Type B pancreatic cell (in vitro differentiated cells): ENCODE results near the gene TRIM39. TPM values are rescaled to one million over a fixed set of nuclear protein-coding genes. Genes with fewer than 3 reads are reported as not detected.

ENCODE experiments used
- DNase-seq: peaks from one replicate; pipeline ENCODE4 v3.0.0; 2021; ENCODE audit warnings: mixed read lengths; ENCODE audit not compliant: unreplicated experiment; ENCODE audit errors: extremely low spot score
- H3K27ac Mint-ChIP-seq: 2 replicates; pipeline ENCODE4 v1.8.0; 2021; ENCODE audit warnings: mild to moderate bottlenecking, mixed read lengths
- H3K27me3 Mint-ChIP-seq: 2 replicates; pipeline ENCODE4 v1.8.0; 2021; ENCODE audit warnings: mixed read lengths
- H3K36me3 Mint-ChIP-seq: 2 replicates; pipeline ENCODE4 v1.8.0; 2021; ENCODE audit warnings: mixed read lengths
- H3K4me1 Mint-ChIP-seq: one replicate; pipeline ENCODE4 v1.8.0; 2021; ENCODE audit warnings: mixed read lengths; ENCODE audit not compliant: unreplicated experiment
- H3K4me3 Mint-ChIP-seq: 2 replicates; pipeline ENCODE4 v1.8.0; 2021; ENCODE audit warnings: mild to moderate bottlenecking, mixed read lengths
- H3K9me3 Mint-ChIP-seq: 2 replicates; pipeline ENCODE4 v1.8.0; 2021; ENCODE audit warnings: mixed read lengths
- total RNA-seq: library from RNA; stranded (reverse); gene quantifications from 2 replicates; pipeline ENCODE4 v1.2.1, GENCODE V29; 2021; ENCODE audit warnings: low replicate concordance
- TF ChIP-seq, protein P1 (sequence below): fragments of 200-600 bp; sonication (generic); conservative IDR thresholded peaks from 2 replicates; pipeline ENCODE4 v1.5.0; 2021; ENCODE audit warnings: antibody characterized with exemption, mild to moderate bottlenecking

The TRIM39 gene
- total RNA-seq, 1 donor from 2014 or later, result 13.7 TPM

DNA sequence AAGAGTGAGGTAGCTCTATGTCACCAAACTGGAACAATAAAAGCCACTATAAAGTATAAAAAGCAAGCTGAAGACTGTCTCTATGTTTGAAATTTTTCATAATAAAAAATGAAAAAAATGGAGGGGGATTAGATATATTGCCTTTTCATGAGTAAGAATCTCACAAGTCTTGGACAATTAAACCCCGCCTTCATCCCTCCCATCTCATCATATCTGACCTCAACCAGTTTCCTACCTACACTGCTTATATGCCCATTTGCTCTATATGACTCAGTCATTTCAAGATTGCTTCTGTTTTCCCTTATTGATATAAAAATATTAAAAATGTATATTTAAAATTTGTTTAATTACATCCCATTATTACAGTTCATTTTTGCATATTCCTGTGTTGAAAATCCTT is 2.9 kb upstream of the TRIM39 start:
- no peak for DNase-seq
- Mint-ChIP-seq H3K27me3 (no peaks in the 10 kb centered on the region), H3K27ac (no peak overlapping the region), H3K4me1 (peaks cover 33% of the 10 kb centered on the region), H3K9me3 (no peaks in the 10 kb centered on the region), H3K36me3 (peaks cover 10% of the 10 kb centered on the region), H3K4me3 (no peak overlapping the region)
- TF ChIP-seq, protein P1, sequence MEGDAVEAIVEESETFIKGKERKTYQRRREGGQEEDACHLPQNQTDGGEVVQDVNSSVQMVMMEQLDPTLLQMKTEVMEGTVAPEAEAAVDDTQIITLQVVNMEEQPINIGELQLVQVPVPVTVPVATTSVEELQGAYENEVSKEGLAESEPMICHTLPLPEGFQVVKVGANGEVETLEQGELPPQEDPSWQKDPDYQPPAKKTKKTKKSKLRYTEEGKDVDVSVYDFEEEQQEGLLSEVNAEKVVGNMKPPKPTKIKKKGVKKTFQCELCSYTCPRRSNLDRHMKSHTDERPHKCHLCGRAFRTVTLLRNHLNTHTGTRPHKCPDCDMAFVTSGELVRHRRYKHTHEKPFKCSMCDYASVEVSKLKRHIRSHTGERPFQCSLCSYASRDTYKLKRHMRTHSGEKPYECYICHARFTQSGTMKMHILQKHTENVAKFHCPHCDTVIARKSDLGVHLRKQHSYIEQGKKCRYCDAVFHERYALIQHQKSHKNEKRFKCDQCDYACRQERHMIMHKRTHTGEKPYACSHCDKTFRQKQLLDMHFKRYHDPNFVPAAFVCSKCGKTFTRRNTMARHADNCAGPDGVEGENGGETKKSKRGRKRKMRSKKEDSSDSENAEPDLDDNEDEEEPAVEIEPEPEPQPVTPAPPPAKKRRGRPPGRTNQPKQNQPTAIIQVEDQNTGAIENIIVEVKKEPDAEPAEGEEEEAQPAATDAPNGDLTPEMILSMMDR, result no peak

DNA sequence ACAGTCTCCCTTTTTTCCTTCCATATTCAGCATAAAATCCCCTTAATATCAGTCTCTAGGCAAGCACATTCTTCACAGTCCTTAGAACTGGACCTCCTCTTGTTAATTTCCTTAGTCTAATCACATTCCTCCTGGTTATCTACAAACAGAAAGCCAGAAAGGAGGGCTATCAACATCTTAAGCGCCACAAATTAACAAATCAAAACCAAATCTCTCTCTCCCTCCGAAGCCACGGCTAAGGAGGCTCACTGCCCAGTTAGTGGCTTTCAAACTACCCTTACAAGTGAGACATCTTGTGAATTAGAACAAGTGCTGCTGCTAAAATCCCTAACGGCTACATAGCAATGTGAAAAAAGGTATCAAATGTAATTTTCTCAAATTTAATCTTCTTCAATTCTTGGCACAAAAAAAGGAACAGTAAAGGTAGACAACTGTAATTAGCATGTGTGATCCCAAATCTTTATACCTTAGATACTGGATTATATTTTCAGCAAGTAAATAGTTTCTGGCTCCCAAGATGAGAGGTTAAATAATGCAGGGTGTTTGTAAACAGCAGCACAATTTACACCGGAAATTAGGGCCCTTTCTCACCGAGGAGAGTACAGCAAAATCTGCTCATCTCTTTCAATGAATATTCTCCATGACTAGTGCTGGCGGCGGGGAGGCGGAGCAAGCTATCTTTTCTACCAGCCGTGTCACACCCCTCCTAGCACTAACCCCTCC is 1.4 kb upstream of the TRIM39 start:
- H3K27ac Mint-ChIP-seq, result peak overlapping the region; percentile 100
- peaks cover 11% of the 10 kb centered on the region for H3K36me3 Mint-ChIP-seq
- DNase-seq, result no peak
- H3K9me3 Mint-ChIP-seq, result no peaks in the 10 kb centered on the region
- H3K4me1 Mint-ChIP-seq, result peaks cover 33% of the 10 kb centered on the region
- H3K27me3 Mint-ChIP-seq, result no peaks in the 10 kb centered on the region
- TF ChIP-seq, protein P1, result no peak
- H3K4me3 Mint-ChIP-seq, result peak overlapping the region; percentile 98

DNA sequence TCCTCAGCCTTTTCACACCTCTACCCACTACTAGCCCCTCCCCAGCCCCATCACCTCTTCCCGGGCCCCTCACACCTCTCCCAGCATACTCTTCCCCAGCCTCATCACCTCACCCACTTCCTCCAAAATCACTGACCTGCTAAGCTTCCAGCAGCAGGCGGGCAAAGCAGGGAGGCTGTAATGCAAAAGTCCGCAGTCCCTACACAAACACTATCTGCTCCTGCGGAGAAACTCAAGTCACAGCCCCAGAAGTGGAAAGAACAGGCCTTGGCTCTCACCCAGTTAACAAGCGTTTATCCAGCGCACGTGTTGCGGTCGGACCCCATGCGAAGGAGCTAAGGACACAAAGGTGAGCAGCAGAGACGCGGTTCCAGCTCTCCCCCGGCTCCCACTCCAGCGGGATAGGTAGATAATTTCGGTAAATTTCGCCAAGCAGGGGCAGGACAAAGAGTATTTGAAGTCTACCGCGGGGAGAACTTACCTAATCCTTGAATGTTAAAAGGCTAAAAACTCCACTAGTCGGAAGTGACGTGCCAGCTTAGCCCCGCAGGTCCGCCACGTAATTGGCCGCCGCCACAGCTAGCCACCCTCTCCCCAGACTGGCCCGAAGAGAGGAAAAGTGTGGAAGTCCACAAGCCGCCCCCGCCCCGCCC is 728 bp upstream of the TRIM39 start:
- TF ChIP-seq, protein P1, result no peak
- no peak for DNase-seq
- peak overlapping the region; percentile 100 for H3K27ac Mint-ChIP-seq
- no peaks in the 10 kb centered on the region for H3K9me3 Mint-ChIP-seq
- H3K4me3 Mint-ChIP-seq, result peak overlapping the region; percentile 98
- no peaks in the 10 kb centered on the region for H3K27me3 Mint-ChIP-seq
- H3K4me1 Mint-ChIP-seq, result peaks cover 33% of the 10 kb centered on the region
- peaks cover 13% of the 10 kb centered on the region for H3K36me3 Mint-ChIP-seq

DNA sequence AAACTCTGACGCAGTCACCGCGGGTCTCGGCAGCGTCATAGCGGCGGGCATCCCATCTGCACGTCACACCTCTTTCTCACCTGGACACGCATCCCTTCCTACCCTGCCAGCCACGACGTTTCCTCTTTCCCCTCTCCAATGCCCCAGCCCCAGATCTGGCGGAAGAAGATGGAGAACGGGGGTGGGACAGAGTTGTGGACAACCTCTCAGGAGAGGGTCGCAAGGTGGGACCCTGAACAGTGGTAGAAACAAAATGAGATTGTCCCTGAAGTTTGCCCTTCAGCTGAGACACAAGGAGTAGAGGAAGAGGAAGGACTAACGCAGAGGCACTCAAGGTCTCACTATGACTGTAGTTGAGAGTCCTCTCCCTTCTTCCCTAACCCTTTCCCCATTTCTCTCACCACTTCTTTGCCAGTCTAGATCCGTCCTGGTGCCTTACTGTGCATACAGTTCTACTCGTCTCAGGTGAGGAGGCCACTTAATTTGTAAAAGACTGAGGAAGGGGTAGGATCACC is 562 bp downstream of the TRIM39 start:
- DNase-seq, result no peak

DNA sequence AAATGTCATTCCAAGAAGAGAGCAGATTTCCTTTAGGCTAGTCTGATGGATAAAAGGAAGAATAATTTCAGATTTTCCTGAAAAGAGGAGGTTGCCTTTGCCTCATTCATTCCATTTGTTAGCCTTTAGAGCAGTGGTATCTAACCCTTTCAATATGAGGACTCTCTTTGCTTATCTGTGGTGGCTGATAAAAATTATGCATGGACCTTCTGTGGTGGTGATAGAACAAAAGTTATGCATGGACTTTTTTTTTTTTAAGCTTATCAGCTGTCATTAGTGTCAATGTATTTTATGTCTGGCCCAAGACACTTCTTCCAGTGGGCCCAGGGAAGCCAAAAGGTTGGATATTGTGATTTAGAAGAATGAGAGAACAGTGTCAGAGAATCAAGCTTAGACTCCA is 1.7 kb downstream of the TRIM39 start:
- no peaks in the 10 kb centered on the region for H3K9me3 Mint-ChIP-seq
- peak overlapping the region; percentile 99 for H3K4me3 Mint-ChIP-seq

More for the DNA sequence above, 562 bp downstream of the TRIM39 start:
- Mint-ChIP-seq H3K36me3 (peaks cover 13% of the 10 kb centered on the region), H3K9me3 (no peaks in the 10 kb centered on the region), H3K4me3 (peak overlapping the region; percentile 99), H3K27ac (peak overlapping the region; percentile 100), H3K4me1 (peaks cover 26% of the 10 kb centered on the region), H3K27me3 (no peaks in the 10 kb centered on the region)
- TF ChIP-seq, protein P1, result no peak

More for the DNA sequence above, 1.7 kb downstream of the TRIM39 start:
- no peak for DNase-seq
- TF ChIP-seq, protein P1, result no peak
- peak overlapping the region; percentile 100 for H3K27ac Mint-ChIP-seq
- peaks cover 13% of the 10 kb centered on the region for H3K36me3 Mint-ChIP-seq
- H3K4me1 Mint-ChIP-seq, result peaks cover 23% of the 10 kb centered on the region
- no peaks in the 10 kb centered on the region for H3K27me3 Mint-ChIP-seq
